Activated gamma-delta T cell treated with Interleukin-2 at 50 U/mL for 16 hours (primary cell): ENCODE results near the gene RCBTB2.

Experiments
- DNase-seq: peaks from one replicate; pipeline ENCODE4 v3.0.0-alpha.2; 2020

RCBTB2 gene

GRCh38 chr13:48443442-48444208, 89.3 kb downstream of the RCBTB2 start:
- DNase-seq: no peak
